Activated gamma-delta T cell (primary cell): Measurements from ENCODE around the gene PRPF6.
"Not testable (repeated sequence)": the region's sequence is repeated elsewhere in the genome, so short reads cannot be mapped to it uniquely, and the experiment has no call there.

Source experiments
- DNase-seq: peaks from one replicate; lab custom pipeline; 2025; lab: John Stamatoyannopoulos, UW

PRPF6 gene

GRCh38 chr20:63960654-63961621, 20.0 kb upstream of the PRPF6 start:
- not testable (repeated sequence) for DNase-seq

DNA sequence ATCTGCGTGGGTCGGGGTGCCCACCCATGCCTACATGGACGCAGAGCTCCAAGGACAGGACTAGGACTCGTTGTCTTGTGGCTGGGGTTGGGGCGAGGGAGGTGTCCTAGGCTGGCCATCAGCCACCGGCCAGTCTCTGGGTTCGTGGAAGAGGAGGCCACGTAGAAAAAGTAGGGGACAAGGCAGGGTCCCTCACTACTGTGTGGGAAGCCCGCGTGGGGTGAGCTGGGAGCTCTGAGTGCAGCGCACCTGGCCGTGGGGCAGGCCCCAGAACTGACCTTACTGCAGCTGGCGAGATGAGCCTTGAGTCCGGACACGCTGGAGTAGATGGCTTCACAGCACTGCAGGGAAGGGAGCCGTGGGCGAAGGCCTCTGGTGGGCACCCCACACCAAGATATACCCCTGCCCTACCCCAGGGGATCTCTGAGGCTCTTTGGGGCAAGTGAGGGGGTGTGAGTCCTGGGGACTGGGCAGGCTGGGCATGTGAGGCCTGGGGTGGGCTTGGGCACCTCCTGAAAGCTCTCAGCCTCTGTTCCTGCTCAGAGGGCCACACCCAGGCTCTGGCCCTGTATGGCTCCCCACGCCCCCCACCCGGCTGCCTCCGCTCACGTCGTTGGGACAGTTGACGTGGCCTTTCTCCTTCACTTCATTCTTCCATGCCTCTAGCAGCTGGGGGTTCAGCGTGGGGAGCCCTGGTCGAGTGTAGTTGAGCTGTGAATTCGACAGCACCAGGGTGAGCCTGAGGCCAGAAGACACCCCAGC, 19.1 kb upstream of the PRPF6 start:
- no peak for DNase-seq

GRCh38 chr20:63962426-63963347, 18.2 kb upstream of the PRPF6 start:
- DNase-seq = no peak

GRCh38 chr20:63963348-63963741, 17.6 kb upstream of the PRPF6 start:
- DNase-seq = no peak

- DNase-seq = no peak
These were observed 17.1 kb upstream of the PRPF6 start for GRCh38 chr20:63963784-63964301.

GRCh38 chr20:63964412-63964811, 16.5 kb upstream of the PRPF6 start:
- DNase-seq = no peak

DNA sequence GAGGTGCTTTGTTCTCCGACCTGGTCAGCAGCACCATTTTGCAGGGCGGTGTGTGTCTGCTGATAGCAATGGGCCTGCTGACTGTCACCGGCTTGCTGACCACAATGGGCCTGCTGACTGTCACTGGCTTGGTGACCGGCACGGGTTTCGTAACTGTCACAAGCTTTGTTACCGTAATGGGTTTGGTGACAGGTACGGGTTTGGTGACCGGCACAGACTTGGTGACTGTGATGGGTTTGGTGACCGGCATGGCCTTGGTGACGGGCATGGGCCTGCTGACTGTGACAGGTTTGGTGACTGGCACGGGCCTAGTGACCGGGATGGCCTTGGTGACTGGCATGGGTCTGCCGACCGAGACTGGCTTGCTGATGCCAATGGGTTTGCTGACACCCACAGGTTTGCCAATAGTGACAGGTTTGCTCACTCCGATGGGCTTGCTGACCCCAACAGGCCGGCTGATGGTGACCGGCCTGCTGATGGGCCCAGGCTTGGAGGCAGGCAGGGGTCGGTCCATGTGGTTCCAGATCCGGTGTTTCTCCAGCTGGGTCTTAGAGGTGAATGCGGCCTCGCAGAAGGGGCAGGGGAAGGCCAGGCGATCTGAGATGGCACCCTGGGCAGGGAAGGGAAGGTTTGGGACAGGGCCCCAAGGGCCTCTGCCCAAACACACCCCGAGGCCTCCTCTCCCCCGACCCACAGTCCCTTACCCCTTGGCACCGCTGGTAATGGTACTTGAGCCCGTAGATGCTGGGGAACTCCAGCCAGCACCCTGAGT, 14.6 kb upstream of the PRPF6 start:
- no peak for DNase-seq

DNA sequence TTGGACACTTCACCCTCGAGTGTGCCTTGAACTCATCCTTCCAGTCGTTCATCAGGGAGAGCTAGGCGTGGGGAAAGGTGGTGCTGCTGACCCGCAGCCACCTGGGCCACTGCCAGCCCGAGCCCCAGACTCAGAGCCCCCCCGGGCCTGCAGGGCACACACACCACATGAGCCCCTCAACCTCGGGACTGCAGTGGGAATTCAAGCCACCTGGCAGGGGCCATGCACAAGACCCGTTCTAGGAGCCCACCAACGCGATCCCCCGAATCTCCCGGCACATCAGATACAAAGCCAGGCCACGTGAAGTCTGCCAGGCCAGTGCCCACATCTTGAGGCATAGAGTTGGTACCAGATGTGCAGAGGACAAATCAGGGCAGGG, 14.0 kb upstream of the PRPF6 start:
- no peak for DNase-seq

- DNase-seq = no peak
These were observed 13.4 kb upstream of the PRPF6 start for GRCh38 chr20:63967330-63968135.

- DNase-seq = no peak
These were observed 12.6 kb upstream of the PRPF6 start for GRCh38 chr20:63968136-63968927.

DNA sequence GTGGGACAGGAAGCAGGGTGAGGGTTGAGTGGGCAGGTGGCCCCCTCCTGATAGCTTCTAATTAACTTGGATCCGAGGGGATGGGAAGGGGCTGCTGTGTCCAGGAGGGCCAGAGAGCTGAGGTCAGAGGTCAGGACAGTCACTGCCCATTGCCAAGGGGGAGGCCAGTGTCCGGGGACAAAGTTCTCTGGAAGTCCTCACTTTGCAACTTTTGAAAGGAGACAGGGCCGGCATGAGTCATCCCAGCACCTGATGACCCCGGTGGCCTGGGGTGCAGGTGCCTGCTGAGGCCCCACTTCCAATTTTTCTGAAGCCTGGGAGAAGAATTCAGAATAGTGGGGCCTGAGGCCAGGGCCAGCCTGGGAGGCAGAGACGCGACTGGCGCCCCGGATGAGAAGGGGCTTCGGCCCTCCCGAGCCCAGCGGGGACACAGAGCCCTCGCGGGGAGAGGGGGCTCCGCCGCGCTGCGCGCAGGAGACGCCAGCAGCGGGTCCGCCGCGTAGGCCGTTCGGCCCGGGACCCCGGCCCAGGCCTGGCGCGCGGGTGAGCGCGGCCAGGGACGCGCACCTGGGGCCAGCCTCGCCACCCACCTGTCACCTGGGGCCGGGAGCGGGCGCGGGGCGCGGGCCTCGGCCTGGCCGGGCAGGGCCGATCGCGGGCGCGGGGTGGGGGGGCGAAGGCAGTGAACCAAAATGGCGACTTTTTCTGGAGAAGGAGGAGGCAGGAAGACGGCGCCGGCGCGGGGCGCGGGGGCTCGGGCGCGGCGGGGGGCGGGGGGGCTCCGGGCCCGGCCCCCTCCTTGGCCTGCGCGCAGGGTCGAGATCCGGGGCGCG, 11.8 kb upstream of the PRPF6 start:
- DNase-seq = no peak

GRCh38 chr20:63969838-63970713, 10.9 kb upstream of the PRPF6 start, which contains the start of gene ZNF512B:
ZNF512B (minus strand) TSS chr20:63969930; CDS start chr20:63967950, 1,980 bp downstream.
- DNase-seq = no peak

GRCh38 chr20:63970714-63971431, 10.1 kb upstream of the PRPF6 start:
- no peak for DNase-seq

DNA sequence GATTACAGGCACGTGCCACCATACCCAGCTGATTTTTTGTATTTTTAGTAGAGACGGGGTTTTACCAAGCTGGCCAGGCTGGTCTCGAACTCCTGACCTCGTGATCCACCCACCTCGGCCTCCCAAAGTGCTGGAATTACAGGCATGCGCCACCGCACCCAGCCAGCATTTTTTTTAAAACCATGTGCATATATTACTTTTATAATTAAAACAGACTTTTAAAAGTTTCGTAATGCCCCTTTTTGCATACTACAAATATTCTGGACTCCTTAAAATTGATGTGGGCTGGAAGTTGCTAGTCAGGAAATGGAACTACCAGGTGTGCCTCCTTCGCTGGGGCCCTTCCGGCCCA, 9.0 kb upstream of the PRPF6 start:
- DNase-seq = not testable (repeated sequence)

DNA sequence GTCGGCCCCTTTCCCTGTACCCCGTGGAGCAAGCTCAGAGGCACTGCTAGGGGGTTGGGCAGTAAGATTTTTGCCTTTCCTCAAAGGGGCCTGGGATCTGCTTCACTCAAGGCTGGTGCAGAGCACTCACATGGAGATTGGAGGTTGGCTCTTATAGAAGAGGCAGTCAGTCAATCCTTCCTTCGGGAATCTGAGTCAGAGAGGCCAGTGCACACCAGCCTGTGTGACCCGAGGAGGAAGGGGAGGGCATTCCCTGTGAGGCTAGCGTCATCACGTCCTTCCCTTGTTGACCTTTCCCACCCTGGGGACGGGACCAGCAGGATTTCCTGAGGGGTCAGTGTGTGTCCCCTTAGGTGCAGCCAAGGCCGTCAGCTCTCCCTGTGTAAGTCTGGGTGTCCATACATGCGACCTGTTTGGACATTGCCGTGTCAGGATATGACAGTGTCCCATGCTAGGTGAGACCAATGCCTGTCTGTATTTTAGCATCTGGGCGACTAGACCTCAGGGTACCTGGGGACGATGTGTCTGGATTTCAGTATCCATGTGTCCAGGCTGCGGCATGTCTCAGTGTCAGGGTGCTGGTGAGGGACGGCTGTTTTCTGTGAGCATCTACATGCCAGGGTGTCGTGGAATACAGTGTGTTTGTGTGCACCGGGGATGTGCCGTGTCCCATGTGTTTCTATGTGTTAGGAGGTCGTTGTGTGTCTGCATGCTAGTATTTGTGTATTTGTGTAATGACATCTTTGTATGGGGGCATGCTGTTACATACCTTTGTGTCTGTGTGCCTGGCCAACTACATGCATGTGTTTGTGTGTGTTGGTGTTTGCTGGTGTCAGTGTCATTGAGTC, 8.4 kb upstream of the PRPF6 start:
- DNase-seq = no peak

DNA sequence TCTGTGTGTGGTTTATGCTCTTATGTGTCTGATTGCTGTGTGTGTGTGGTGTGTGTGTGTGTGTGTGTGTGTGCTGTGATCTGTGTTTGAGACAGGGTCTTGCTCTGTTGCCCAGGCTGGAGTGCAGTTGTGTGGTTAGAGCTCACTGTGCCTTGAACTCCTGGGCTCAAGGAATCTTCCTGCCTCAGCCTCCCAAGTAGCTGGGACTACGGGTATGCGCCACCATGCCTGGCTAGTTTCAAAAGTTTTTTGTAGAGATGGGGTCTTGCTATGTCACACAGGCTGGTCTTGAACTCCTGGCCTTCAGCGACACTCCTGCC, 7.8 kb upstream of the PRPF6 start:
- DNase-seq = no peak
